C4-2B (cell line): Measurements from ENCODE around the gene STEAP2.

Experiments used
- H3K27ac ChIP-seq: fragments of 450-650 bp; 2 replicates; pipeline ENCODE4 v1.5.1; 2017
- CTCF ChIP-seq: fragments of 450-650 bp; conservative IDR thresholded peaks from 2 replicates; pipeline ENCODE4 v1.5.1; 2017; ENCODE audit warnings: mild to moderate bottlenecking
- ZFX ChIP-seq: fragments of 450-650 bp; IDR thresholded peaks from 2 replicates; pipeline ENCODE4 v1.6.1; 2017

Gene STEAP2

GRCh38 chr7:90271753-90272152 is 60.2 kb downstream of the STEAP2 start:
- H3K27ac ChIP-seq = no peak overlapping the region
- no peak for TF ChIP-seq ZFX
- TF ChIP-seq CTCF = no peak

- H3K27ac ChIP-seq = no peak overlapping the region
Measured at GRCh38 chr7:90272242-90272641, 60.7 kb downstream of the STEAP2 start.

GRCh38 chr7:90274161-90274560 is 62.6 kb downstream of the STEAP2 start:
- no peak for TF ChIP-seq CTCF
- TF ChIP-seq ZFX = no peak
- H3K27ac ChIP-seq = no peak overlapping the region

More at GRCh38 chr7:90272242-90272641, 60.7 kb downstream of the STEAP2 start:
- TF ChIP-seq ZFX (no peak), CTCF (no peak)

GRCh38 chr7:90276033-90276728 is 64.6 kb downstream of the STEAP2 start:
- H3K27ac ChIP-seq = no peak overlapping the region
- no peak for TF ChIP-seq ZFX
